ENCODE results near the gene SPAG4. TPM values are rescaled to one million over a fixed set of nuclear protein-coding genes. Genes with fewer than 3 reads are reported as not detected.

SPAG4 gene
- total RNA-seq, 4 donors from 2014 or later, result 2.3 to 6.6 (median 5.5) TPM

- no peak for DNase-seq
- peaks cover 19 to 21% of the 10 kb centered on the region in 2 donors for H3K4me1 ChIP-seq
- peaks cover 17 to 21% of the 10 kb centered on the region in 2 donors for H3K36me3 ChIP-seq
- no peak overlapping the region for H3K27ac ChIP-seq
- TF ChIP-seq POLR2A (IDR thresholded peaks at IDR 0.05) (no peak), CTCF (IDR thresholded peaks at IDR 0.05) (no peak)
- no peaks in the 10 kb centered on the region for H3K9me3 ChIP-seq
- H3K4me3 ChIP-seq (replicated peaks in 1 of 3), result no peak overlapping the region
- intact Hi-C loops (cut with DNase I), result no loop called here
- no peaks in the 10 kb centered on the region for H3K27me3 ChIP-seq
- 98 to 100% methylated on average over 11 to 13 of the region's 13 CpGs for WGBS, 2 donors
Observed at GRCh38 chr20:35652641-35653429, 37.2 kb downstream of the SPAG4 start.

- Histone ChIP-seq H3K36me3 (peaks cover 17 to 21% of the 10 kb centered on the region in 2 donors), H3K9me3 (no peaks in the 10 kb centered on the region), H3K27me3 (no peaks in the 10 kb centered on the region), H3K4me1 (peaks cover 21 to 23% of the 10 kb centered on the region in 2 donors), H3K27ac (no peak overlapping the region), H3K4me3 (replicated peaks in 1 of 3) (no peak overlapping the region)
- intact Hi-C loops (cut with DNase I), result no loop called here
- no peak for DNase-seq
- WGBS, 2 donors, result 98 to 100% methylated on average over 3 of the region's 3 CpGs
- TF ChIP-seq CTCF (IDR thresholded peaks at IDR 0.05) (no peak), POLR2A (IDR thresholded peaks at IDR 0.05) (no peak)
Observed at GRCh38 chr20:35653430-35653734, 37.8 kb downstream of the SPAG4 start.

GRCh38 chr20:35653893-35654292 is 38.3 kb downstream of the SPAG4 start:
- Histone ChIP-seq H3K4me3 (replicated peaks in 1 of 3) (no peak overlapping the region), H3K9me3 (no peaks in the 10 kb centered on the region), H3K27ac (no peak overlapping the region), H3K36me3 (peaks cover 17 to 21% of the 10 kb centered on the region in 2 donors), H3K27me3 (no peaks in the 10 kb centered on the region), H3K4me1 (peaks cover 17 to 20% of the 10 kb centered on the region in 2 donors)
- 92 to 96% methylated on average over 4 of the region's 4 CpGs for WGBS, 2 donors
- no peak for DNase-seq
- intact Hi-C loops (cut with DNase I), result no loop called here
- no peak for TF ChIP-seq CTCF (IDR thresholded peaks at IDR 0.05)
- TF ChIP-seq POLR2A (IDR thresholded peaks at IDR 0.05), result no peak

- peaks cover 17 to 21% of the 10 kb centered on the region in 2 donors for H3K36me3 ChIP-seq
- TF ChIP-seq POLR2A (IDR thresholded peaks at IDR 0.05) (no peak), CTCF (IDR thresholded peaks at IDR 0.05) (no peak)
- H3K27me3 ChIP-seq, result no peaks in the 10 kb centered on the region
- H3K9me3 ChIP-seq, result no peaks in the 10 kb centered on the region
- H3K27ac ChIP-seq, result no peak overlapping the region
- intact Hi-C loops (cut with DNase I), result no loop called here
- no peak for DNase-seq
- WGBS, 2 donors, result 96 to 97% methylated on average over 9 of the region's 9 CpGs
- no peak overlapping the region for H3K4me3 ChIP-seq (replicated peaks in 1 of 3)
- H3K4me1 ChIP-seq, result peaks cover 13 to 15% of the 10 kb centered on the region in 2 donors
Observed at GRCh38 chr20:35654415-35654814, 38.8 kb downstream of the SPAG4 start.

GRCh38 chr20:35657271-35657670 is 41.6 kb downstream of the SPAG4 start:
- no peak for TF ChIP-seq CTCF (IDR thresholded peaks at IDR 0.05)
- no peak for TF ChIP-seq POLR2A (IDR thresholded peaks at IDR 0.05)
- no peak for DNase-seq
- peaks cover 17 to 21% of the 10 kb centered on the region in 2 donors for H3K36me3 ChIP-seq
- intact Hi-C loops (cut with DNase I), result no loop called here
- H3K27me3 ChIP-seq, result no peaks in the 10 kb centered on the region
- H3K4me3 ChIP-seq (replicated peaks in 1 of 3), result no peak overlapping the region
- peak overlapping the region in 1 of 3 donors; percentile 17 for H3K27ac ChIP-seq
- 10 to 11% methylated on average over 1 of the region's 1 CpG for WGBS, 2 donors
- no peaks in the 10 kb centered on the region for H3K9me3 ChIP-seq
- peaks cover 35 to 39% of the 10 kb centered on the region in 2 donors for H3K4me1 ChIP-seq
